ENCODE results near the gene ACSM3. TPM values are rescaled to one million over a fixed set of nuclear protein-coding genes. Genes with fewer than 3 reads are reported as not detected.

ACSM3 gene
- total and polyA plus RNA-seq, 9 of the 15 experiments (the other 6 are each of a cell fraction or from before 2014, with no cell fraction given) = 112 to 420 (median 182) TPM

DNA sequence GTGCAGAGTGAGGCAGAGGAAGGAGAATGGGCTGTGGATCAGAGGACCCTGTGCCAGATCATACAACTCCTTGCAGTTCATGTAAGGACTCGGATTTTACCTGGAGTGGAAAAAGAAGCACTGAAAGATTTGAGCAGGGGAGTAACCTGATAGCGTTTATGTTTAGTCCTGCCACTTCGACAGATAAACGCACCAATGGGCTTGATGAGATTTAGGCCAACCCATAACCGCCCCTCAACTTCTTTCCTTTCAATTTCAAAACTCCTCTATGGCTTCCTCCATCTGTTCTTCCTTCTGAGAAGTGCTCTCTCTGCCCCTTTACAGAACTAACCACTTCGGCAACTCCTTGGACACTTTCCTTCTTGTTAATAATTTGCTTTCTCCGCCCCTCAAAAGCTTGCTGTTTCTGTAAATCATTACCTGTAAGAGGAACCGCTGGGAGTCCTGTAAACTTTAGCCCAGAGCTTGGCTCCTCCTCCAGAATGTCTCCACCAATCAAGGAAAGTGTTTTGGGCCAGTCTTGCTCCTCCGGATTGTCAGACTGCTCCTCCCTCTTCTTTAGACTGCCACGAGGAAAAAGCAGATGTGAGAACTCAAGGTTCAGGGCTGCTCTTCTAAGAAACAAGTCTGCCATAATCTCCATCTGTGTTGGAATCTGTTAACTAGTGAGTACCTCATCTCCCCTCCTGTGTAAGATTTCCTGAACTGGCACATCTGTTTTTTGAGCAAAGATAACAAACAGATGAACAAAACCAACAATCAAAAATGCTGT lies at the start of gene ACSM3 (continued):
- TF ChIP-seq, protein P1, sequence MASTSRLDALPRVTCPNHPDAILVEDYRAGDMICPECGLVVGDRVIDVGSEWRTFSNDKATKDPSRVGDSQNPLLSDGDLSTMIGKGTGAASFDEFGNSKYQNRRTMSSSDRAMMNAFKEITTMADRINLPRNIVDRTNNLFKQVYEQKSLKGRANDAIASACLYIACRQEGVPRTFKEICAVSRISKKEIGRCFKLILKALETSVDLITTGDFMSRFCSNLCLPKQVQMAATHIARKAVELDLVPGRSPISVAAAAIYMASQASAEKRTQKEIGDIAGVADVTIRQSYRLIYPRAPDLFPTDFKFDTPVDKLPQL (IDR thresholded peaks at IDR 0.05; ENCODE audit: extremely low read depth, insufficient read length) = peak; percentile 20
- TF ChIP-seq, protein P2, sequence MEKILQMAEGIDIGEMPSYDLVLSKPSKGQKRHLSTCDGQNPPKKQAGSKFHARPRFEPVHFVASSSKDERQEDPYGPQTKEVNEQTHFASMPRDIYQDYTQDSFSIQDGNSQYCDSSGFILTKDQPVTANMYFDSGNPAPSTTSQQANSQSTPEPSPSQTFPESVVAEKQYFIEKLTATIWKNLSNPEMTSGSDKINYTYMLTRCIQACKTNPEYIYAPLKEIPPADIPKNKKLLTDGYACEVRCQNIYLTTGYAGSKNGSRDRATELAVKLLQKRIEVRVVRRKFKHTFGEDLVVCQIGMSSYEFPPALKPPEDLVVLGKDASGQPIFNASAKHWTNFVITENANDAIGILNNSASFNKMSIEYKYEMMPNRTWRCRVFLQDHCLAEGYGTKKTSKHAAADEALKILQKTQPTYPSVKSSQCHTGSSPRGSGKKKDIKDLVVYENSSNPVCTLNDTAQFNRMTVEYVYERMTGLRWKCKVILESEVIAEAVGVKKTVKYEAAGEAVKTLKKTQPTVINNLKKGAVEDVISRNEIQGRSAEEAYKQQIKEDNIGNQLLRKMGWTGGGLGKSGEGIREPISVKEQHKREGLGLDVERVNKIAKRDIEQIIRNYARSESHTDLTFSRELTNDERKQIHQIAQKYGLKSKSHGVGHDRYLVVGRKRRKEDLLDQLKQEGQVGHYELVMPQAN (IDR thresholded peaks at IDR 0.05; ENCODE audit: borderline replicate concordance) = peak; percentile 76; the same call in 1 of the 2 replicates
- peak; percentile 50 for TF ChIP-seq POLR2B (IDR thresholded peaks at IDR 0.05; ENCODE audit: low read depth, partially characterized antibody)
- TF ChIP-seq PHF8 (IDR thresholded peaks at IDR 0.05; ENCODE audit: borderline replicate concordance, low read length) = peak; percentile 33; the same call in 1 of the 2 replicates
- TF ChIP-seq, protein P3, sequence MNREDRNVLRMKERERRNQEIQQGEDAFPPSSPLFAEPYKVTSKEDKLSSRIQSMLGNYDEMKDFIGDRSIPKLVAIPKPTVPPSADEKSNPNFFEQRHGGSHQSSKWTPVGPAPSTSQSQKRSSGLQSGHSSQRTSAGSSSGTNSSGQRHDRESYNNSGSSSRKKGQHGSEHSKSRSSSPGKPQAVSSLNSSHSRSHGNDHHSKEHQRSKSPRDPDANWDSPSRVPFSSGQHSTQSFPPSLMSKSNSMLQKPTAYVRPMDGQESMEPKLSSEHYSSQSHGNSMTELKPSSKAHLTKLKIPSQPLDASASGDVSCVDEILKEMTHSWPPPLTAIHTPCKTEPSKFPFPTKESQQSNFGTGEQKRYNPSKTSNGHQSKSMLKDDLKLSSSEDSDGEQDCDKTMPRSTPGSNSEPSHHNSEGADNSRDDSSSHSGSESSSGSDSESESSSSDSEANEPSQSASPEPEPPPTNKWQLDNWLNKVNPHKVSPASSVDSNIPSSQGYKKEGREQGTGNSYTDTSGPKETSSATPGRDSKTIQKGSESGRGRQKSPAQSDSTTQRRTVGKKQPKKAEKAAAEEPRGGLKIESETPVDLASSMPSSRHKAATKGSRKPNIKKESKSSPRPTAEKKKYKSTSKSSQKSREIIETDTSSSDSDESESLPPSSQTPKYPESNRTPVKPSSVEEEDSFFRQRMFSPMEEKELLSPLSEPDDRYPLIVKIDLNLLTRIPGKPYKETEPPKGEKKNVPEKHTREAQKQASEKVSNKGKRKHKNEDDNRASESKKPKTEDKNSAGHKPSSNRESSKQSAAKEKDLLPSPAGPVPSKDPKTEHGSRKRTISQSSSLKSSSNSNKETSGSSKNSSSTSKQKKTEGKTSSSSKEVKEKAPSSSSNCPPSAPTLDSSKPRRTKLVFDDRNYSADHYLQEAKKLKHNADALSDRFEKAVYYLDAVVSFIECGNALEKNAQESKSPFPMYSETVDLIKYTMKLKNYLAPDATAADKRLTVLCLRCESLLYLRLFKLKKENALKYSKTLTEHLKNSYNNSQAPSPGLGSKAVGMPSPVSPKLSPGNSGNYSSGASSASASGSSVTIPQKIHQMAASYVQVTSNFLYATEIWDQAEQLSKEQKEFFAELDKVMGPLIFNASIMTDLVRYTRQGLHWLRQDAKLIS (CRISPR knock-in tag; IDR thresholded peaks at IDR 0.05) = no peak; the same call in 1 of the 2 replicates
- TF ChIP-seq ZFX (CRISPR knock-in tag; IDR thresholded peaks at IDR 0.05) = no peak
- no peak for TF ChIP-seq HNRNPK (IDR thresholded peaks at IDR 0.05; ENCODE audit: low read depth, low read length, poor library complexity, severe bottlenecking)
- no peak for TF ChIP-seq ZNF175 (CRISPR knock-in tag; IDR thresholded peaks at IDR 0.05; ENCODE audit: low read depth)
- TF ChIP-seq, protein P4, sequence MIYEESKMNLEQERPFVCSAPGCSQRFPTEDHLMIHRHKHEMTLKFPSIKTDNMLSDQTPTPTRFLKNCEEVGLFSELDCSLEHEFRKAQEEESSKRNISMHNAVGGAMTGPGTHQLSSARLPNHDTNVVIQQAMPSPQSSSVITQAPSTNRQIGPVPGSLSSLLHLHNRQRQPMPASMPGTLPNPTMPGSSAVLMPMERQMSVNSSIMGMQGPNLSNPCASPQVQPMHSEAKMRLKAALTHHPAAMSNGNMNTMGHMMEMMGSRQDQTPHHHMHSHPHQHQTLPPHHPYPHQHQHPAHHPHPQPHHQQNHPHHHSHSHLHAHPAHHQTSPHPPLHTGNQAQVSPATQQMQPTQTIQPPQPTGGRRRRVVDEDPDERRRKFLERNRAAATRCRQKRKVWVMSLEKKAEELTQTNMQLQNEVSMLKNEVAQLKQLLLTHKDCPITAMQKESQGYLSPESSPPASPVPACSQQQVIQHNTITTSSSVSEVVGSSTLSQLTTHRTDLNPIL (CRISPR knock-in tag; IDR thresholded peaks at IDR 0.05) = no peak
- no peak for TF ChIP-seq KDM1A (IDR thresholded peaks at IDR 0.05)
- no peak for TF ChIP-seq FIP1L1 (IDR thresholded peaks at IDR 0.05; ENCODE audit: low read depth, low read length, poor library complexity, severe bottlenecking)
- TF ChIP-seq SMAD2 (IDR thresholded peaks at IDR 0.05; ENCODE audit: low read depth, low read length) = no peak

Measured in K562 (cell line).